GM19468 (cell line): ENCODE results near the gene C1orf226.
"Not testable (repeated sequence)": the region's sequence is repeated elsewhere in the genome, so short reads cannot be mapped to it uniquely, and the experiment has no call there.

ENCODE experiments used
- ATAC-seq: cut with Tn5 transposase; IDR thresholded peaks from one replicate; pipeline ENCODE4 v1.9.1; 2021; ENCODE audit warnings: mild to moderate bottlenecking, moderate library complexity, moderate number of reproducible peaks; ENCODE audit not compliant: unreplicated experiment; ENCODE audit errors: extremely low read depth

The C1orf226 gene, protein sequence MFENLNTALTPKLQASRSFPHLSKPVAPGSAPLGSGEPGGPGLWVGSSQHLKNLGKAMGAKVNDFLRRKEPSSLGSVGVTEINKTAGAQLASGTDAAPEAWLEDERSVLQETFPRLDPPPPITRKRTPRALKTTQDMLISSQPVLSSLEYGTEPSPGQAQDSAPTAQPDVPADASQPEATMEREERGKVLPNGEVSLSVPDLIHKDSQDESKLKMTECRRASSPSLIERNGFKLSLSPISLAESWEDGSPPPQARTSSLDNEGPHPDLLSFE

GRCh38 chr1:162381383-162381782, at the start of gene C1orf226:
Gene C1orf226, plus strand, starts transcription at chr1:162381728. Its CDS starts 174 bp downstream, at chr1:162381902.
- no peak for ATAC-seq

GRCh38 chr1:162333991-162334390, 47.5 kb upstream of the C1orf226 start:
- no peak for ATAC-seq

- ATAC-seq: no peak
Observed at GRCh38 chr1:162335126-162335525, 46.4 kb upstream of the C1orf226 start.

- no peak for ATAC-seq
Observed at GRCh38 chr1:162336621-162337285, 44.8 kb upstream of the C1orf226 start.

DNA sequence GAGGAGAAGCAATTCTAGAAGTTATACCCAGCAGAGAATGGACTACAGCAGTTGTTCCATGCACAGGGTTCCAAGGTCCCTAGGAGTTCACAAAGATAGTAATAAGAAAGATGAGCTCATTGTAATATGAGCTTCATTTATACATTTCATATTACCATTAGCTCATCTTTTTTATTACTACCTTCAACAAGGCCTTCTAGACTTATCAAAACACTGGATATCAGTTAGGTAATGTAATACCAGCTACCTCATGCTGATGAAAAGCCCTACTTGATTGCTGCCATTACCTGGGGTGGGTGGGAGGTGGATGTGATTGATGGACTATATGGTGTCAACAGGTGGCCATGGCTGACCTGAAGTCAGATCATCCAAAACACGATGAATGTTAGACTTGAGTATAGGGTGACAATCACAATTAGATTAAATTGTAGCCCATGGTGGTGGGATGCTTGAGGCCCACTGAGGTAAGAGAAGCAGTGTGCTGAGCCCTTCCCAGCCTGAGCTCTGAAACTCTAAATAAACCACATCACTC, 39.0 kb upstream of the C1orf226 start:
- ATAC-seq: no peak

GRCh38 chr1:162343470-162343869, 38.1 kb upstream of the C1orf226 start:
- ATAC-seq: no peak

DNA sequence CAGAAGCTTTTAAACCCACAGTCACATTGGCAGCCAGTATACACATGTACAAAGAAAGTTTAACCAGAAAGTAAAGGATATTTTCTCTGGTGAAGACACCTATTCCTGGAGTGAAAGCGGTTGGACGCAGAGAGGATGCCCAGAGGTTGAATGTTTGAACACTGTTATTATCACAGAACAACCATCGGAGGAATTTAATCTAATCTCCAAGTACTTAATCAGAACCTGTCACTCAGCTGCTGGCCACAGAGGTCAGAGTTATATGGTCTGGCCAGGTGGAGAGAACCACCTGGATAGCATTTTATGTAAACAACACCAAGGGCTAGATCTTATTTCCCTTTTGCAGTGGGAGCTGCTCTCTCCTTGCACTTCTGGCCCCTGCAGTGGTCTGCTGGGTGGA, 34.2 kb upstream of the C1orf226 start:
- ATAC-seq: no peak

- no peak for ATAC-seq
Observed at GRCh38 chr1:162349635-162350330, 31.7 kb upstream of the C1orf226 start.

- ATAC-seq: no peak
Observed at GRCh38 chr1:162351246-162351842, 30.2 kb upstream of the C1orf226 start.

DNA sequence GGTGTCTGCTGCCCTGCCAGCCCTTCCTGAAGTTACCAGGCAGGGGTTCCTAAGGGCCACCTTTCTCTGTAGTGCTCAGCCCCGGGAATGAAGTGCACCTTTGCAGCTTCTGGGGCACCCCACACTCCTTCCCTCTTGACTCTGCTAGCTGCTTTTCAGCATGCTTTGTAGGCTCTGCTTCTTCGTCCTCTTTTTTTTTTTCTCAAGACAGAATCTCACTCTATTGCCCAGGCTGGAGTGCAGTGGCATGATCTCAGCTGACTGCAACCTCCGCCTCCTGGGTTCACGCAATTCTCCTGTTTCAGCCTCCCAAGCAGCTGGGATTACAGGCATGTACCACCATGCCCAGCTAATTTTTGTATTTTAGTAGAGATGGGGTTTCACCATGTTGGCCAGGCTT, 29.7 kb upstream of the C1orf226 start:
- ATAC-seq: not testable (repeated sequence)

- ATAC-seq: no peak
Observed at GRCh38 chr1:162353078-162353477, 28.4 kb upstream of the C1orf226 start.

DNA sequence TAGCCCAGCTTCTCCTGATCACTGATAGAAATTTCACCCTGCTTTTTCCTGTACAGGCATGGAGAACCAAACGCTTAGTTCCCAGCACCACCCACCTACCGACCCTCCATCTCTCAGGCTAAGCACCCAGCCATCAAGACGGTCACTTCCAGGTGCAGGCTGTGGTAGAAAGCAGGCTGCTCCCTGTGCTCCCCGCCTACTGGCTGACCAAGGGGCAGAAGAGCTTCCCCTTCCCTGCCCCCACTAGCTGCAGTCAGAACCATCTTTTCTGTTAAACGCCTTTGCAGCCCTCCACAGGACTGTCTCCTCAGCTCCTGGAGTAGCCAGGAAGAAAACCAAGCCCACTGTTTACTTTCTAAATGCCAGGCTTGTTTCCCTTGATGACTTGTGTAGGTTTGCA, 27.8 kb upstream of the C1orf226 start:
- no peak for ATAC-seq

DNA sequence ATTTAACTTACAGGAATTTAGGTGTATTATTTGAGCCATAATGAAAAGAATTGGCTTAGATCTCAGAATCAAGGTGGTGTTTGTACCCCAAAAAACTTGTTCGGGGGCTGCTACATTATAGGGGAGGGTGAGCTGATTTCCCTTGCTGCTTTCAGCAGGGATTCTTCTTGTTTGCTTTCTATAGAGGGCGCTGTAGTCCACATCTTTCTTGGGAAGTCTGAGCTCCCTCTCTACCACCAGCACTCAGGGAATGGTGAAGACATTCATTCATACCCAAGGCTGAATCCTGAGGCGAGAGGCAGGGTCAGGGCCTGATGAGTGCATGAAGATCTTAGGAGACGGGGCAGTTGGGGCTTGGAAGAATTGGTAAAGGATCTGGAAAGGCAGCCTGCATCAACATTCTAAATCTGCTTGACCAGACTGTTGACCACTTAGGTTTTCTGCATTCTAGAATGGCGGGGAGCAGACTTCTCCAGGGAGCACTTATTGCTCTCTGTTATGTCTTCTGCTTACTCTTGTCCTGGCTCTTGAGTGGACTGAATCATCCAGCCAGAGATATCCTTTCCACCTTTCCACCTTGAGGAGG, 23.8 kb upstream of the C1orf226 start:
- no peak for ATAC-seq

GRCh38 chr1:162358928-162359327, 22.6 kb upstream of the C1orf226 start:
- ATAC-seq: no peak

DNA sequence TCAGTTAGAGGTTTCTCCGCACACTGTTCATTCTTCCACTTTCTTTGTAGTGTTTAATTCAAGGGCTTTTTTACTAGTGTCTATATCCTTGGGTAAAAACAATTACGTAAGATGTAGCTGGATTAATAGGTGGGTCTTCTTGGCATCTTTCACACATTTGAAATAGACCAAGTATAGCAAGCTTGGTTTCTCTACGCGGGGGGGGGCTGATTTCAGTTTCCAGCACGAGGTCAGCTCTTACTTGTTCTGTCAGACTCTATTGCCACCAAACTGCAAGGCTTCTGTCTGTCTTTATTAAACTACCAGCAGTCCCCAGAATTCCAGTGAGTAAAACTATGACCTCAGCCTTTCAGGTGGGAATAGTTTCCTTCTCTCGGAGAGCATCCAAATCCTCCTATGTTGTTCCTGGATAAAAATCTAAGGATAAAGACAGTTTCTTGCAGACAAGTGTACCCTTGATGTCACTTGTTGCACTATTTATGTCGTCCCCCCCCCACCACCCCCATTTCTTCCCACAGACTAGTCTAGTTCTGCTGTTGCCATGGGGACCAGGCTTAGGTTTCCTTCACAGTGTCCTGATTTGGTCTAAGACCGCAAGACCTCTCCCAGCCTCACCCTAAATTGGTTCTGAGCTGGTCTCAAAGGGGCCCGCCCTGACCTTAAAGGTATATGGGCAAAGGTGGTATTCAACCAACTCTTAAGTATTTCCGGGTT, 21.8 kb upstream of the C1orf226 start:
- no peak for ATAC-seq

- no peak for ATAC-seq
Observed at GRCh38 chr1:162360237-162360873, 21.2 kb upstream of the C1orf226 start.

GRCh38 chr1:162360874-162361260, 20.7 kb upstream of the C1orf226 start:
- no peak for ATAC-seq

DNA sequence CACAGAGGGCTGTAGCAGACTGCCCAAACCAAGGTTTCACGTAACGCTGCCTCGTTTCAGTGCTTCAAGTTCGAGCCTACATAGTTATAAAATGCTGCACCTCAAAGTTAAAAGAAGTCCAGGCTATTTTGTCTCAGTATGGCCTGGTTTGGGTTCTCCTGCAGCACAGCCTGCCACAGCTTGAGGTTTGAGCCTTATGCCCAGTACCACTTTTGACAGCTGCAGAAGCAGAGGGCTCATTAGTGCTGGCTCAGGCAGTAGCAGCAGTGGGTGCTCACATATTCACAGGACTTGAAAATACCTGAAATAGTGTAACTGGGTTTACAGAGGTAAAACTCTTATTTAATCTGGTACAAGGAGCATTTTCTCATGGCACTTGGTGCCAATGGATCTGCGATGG, 20.2 kb upstream of the C1orf226 start:
- ATAC-seq: peak; percentile 10

DNA sequence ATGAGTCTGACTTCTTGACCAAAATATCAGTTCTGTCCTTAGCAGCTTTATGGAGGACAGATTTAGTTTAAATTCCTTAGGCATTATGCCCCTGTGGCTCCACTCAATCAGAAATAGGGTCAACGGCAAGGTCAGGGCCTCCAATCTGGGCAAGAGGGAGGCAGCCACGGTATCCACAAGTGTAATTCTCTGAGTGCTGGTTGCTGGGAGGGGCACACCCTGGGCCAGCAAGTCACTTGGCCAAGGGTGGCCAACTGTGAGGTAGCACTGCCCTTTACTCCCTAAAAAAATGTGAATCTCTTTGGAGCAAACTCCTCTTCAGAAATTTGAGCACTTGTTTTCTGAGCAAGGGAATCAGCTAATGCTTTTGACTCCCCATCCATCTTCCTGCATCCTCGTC, 17.7 kb upstream of the C1orf226 start:
- ATAC-seq: no peak
